ENCODE data around the gene KIAA0408.
"Not testable (repeated sequence)": the region's sequence is repeated elsewhere in the genome, so short reads cannot be mapped to it uniquely, and the experiment has no call there.

KIAA0408 gene

DNA sequence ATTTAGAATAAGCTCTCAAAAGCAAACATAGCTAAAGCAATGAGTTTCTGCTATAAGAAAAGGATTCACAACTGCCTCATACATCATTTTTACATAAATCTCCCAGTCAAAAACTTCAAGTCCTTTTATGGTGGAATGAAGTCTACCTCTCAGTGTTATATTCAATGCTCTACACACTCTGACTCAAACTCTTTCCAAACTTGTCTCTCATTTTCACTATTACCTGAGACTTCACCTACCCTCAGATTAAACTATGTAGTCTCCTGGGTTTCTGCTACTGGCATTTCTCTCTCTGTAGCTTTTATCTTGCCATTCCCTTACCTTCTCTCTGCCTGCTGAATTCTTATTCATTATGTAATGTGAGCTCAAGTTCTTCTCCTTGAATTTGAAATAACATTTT lies 11.4 kb downstream of the KIAA0408 start:
- DNase-seq (ENCODE audit: low read depth in 2 of 2): no peak
- H3K4me3 ChIP-seq (replicated peaks in 1 of 2; ENCODE audit: low read depth in 2 of 2, low read length in 2 of 2): no peak overlapping the region
- TF ChIP-seq, protein P1, sequence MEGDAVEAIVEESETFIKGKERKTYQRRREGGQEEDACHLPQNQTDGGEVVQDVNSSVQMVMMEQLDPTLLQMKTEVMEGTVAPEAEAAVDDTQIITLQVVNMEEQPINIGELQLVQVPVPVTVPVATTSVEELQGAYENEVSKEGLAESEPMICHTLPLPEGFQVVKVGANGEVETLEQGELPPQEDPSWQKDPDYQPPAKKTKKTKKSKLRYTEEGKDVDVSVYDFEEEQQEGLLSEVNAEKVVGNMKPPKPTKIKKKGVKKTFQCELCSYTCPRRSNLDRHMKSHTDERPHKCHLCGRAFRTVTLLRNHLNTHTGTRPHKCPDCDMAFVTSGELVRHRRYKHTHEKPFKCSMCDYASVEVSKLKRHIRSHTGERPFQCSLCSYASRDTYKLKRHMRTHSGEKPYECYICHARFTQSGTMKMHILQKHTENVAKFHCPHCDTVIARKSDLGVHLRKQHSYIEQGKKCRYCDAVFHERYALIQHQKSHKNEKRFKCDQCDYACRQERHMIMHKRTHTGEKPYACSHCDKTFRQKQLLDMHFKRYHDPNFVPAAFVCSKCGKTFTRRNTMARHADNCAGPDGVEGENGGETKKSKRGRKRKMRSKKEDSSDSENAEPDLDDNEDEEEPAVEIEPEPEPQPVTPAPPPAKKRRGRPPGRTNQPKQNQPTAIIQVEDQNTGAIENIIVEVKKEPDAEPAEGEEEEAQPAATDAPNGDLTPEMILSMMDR (IDR thresholded peaks at IDR 0.05; ENCODE audit: low read depth, low read length): no peak

DNA sequence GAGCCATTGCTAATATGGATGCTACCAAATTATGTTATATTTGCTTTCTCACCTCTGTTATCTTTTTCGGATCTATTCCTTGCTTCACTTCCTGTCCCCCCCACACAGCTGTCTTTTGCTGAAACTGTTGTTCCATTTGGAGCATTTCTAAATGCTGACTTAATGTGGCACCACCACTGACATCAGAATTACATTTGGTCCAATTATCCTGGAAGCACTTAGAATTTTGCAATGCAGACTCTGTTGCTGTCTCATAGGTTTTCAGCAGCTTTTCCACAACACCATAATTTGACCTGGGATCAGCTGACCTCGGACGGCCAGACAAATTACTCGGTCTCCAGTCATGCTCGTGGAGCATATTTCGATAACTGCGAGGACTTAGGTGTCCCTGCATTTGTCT lies 12.8 kb downstream of the KIAA0408 start:
- H3K4me3 ChIP-seq (replicated peaks in 1 of 2; ENCODE audit: low read depth in 2 of 2, low read length in 2 of 2): no peak overlapping the region
- TF ChIP-seq, protein P1 (IDR thresholded peaks at IDR 0.05; ENCODE audit: low read depth, low read length): no peak
- DNase-seq (ENCODE audit: low read depth in 2 of 2): peak; percentile 16 to 46

DNA sequence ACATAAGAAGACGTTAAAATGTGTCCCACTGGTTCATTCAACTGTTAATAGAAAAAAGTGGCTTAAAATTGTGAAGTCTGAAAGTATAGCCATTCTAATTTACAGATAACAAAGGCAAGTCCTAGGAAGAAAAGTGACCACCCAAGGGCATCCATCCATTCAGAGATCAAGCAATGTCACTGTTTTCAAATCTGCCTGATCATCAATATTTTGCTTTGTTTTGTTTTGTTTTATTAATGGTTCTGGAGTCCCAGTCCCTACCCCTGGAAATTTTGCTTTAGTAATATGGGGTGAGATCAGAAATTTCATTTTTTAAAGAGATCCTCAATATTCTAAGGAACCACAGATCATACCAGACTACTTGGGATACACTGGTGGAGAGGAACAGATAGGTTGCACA lies 17.3 kb downstream of the KIAA0408 start:
- TF ChIP-seq, protein P1 (IDR thresholded peaks at IDR 0.05; ENCODE audit: low read depth, low read length): no peak
- H3K4me3 ChIP-seq (replicated peaks in 1 of 2; ENCODE audit: low read depth in 2 of 2, low read length in 2 of 2): no peak overlapping the region
- no peak for DNase-seq (ENCODE audit: low read depth in 2 of 2)

DNA sequence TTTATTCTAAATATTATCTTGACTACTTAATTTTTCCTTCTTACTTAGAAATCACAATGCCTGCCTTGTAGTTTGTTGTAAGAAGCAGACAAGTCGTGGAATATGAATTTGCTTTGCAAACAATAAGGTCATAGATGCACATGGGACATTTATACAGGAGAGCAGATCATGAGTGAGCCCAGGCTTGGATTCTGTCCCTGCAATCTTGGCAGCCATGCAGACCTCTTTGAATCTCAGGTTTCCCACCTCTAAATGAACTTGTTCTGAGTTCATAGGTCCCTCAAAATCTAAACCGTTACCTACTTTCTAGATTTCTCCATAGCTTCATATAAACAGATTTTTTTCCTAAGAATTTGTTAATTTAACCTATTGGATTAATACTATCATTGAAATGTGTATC lies 19.5 kb downstream of the KIAA0408 start:
- no peak for DNase-seq (ENCODE audit: low read depth in 2 of 2)
- TF ChIP-seq, protein P1 (IDR thresholded peaks at IDR 0.05; ENCODE audit: low read depth, low read length): no peak
- H3K4me3 ChIP-seq (replicated peaks in 1 of 2; ENCODE audit: low read depth in 2 of 2, low read length in 2 of 2): no peak overlapping the region

- TF ChIP-seq, protein P1 (IDR thresholded peaks at IDR 0.05; ENCODE audit: low read depth, low read length): no peak
- H3K4me3 ChIP-seq (replicated peaks in 1 of 2; ENCODE audit: low read depth in 2 of 2, low read length in 2 of 2): no peak overlapping the region
- peak in 1 of 2 donors; percentile 8 for DNase-seq (ENCODE audit: low read depth in 2 of 2)
These were observed 22.5 kb downstream of the KIAA0408 start for GRCh38 chr6:127436578-127437110.

DNA sequence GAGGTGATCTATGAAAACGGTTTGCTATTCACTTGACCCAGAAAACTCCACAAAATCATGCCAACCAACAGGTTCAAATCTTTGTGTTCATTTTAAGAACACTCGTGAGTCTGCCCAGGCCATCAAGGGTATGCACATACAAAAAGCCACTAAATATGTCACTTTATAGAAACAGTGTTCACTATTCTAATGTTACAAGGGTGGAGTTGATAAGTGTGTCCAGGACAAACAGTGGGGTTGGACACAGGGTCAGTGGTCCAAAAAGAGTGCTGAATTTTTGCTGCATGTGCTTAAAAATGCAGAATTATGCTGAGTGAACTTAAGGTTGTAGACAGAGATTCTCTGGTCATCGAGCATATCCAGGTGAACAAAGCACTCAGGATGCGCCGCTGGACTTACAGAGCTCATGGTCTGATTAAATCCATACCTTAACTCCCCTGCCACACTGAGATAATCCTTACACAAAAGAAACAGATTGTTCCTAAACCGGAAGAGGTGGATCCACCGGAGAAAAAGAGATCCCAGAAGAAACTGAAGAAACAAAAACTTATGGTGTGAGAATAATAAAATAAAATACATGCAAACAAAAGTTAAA lies 23.5 kb downstream of the KIAA0408 start:
- no peak for DNase-seq (ENCODE audit: low read depth in 2 of 2)
- H3K4me3 ChIP-seq (replicated peaks in 1 of 2; ENCODE audit: low read depth in 2 of 2, low read length in 2 of 2): no peak overlapping the region
- TF ChIP-seq, protein P1 (IDR thresholded peaks at IDR 0.05; ENCODE audit: low read depth, low read length): no peak

DNA sequence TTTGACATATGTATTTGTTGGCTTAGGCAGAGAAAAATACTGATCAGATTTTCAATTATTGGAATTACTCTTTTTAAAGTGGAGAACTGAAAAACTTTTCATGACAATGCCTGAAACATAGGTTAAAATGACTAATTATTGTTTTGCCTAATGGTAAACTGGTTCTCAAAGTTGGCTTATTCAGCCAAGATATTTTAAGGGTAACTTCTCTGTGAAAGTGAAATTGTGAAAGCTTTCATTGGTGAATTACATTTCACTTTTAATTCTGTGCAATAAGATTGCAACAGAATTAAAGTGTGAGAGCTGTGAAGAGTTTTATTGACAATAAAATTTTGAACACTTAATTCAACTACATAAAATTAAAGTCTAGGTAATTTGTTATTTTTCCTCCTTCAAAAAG lies 24.5 kb downstream of the KIAA0408 start:
- DNase-seq (ENCODE audit: low read depth in 2 of 2): no peak
- no peak overlapping the region for H3K4me3 ChIP-seq (replicated peaks in 1 of 2; ENCODE audit: low read depth in 2 of 2, low read length in 2 of 2)
- TF ChIP-seq, protein P1 (IDR thresholded peaks at IDR 0.05; ENCODE audit: low read depth, low read length): no peak

- not testable (repeated sequence) for DNase-seq (ENCODE audit: low read depth in 2 of 2); H3K4me3 ChIP-seq (replicated peaks in 1 of 2; ENCODE audit: low read depth in 2 of 2, low read length in 2 of 2)
These were observed 30.6 kb downstream of the KIAA0408 start for GRCh38 chr6:127428562-127428961.
